Thymus (tissue), 14 donors: ENCODE measurements around the gene TTC24. TPM values are rescaled to one million over a fixed set of nuclear protein-coding genes. Genes with fewer than 3 reads are reported as not detected.

Experiments
- DNase-seq, 9 donors: peaks; one replicate each; pipeline ENCODE4 v3.0.0-alpha.2; 2013; ENCODE audit warnings: low spot score in 9 of 9, low read depth in 6 of 9, missing footprints in 1 of 9
- H3K27ac ChIP-seq, 2 donors: one replicate each; pipeline ENCODE4 v1.5.1; 2013; ENCODE audit warnings: control low read depth in 1 of 2, low read depth in 1 of 2, low read length in 1 of 2, mild to moderate bottlenecking in 1 of 2, moderate library complexity in 1 of 2
- H3K27me3 ChIP-seq, 2 donors: one replicate each; pipeline ENCODE4 v1.5.1; 2013; ENCODE audit warnings: low read length in 1 of 2; ENCODE audit not compliant: control insufficient read depth in 2 of 2, insufficient read depth in 1 of 2
- H3K36me3 ChIP-seq, 2 donors: one replicate each; pipeline ENCODE4 v1.5.1; 2013; ENCODE audit warnings: low read length in 1 of 2, mild to moderate bottlenecking in 1 of 2, moderate library complexity in 1 of 2; ENCODE audit not compliant: control insufficient read depth in 2 of 2, insufficient read depth in 2 of 2
- H3K4me1 ChIP-seq, 2 donors: one replicate each; pipeline ENCODE4 v1.5.1; 2013; ENCODE audit warnings: low read length in 2 of 2; ENCODE audit not compliant: control insufficient read depth in 2 of 2, insufficient read depth in 2 of 2
- H3K4me3 ChIP-seq, 2 donors: one replicate each; pipeline ENCODE4 v1.5.1; 2013; ENCODE audit warnings: low read length in 2 of 2, control low read depth in 1 of 2, mild to moderate bottlenecking in 1 of 2
- H3K9me3 ChIP-seq, 2 donors: one replicate each; pipeline ENCODE4 v1.5.1; 2013; ENCODE audit warnings: low read length in 1 of 2, mild to moderate bottlenecking in 1 of 2; ENCODE audit not compliant: control insufficient read depth in 2 of 2, insufficient read depth in 1 of 2
- WGBS: extraction: QIAGEN DNeasy Blood & Tissue Kit; methylation state at CpG from one replicate; pipeline ENCODE4 v1.1.7; 2013; 5-methylcytosine and 5-hydroxymethylcytosine counted together
- long read RNA-seq, 10 donors: transcript quantifications; one replicate each; lab custom pipeline, GENCODE V29; 2026
- polyA plus RNA-seq: library from polyadenylated mRNA; stranded (reverse); fragments of 200-250 nt; gene quantifications from one replicate; pipeline ENCODE4 v1.2.3, GENCODE V29; 2013
- total RNA-seq: library from RNA; stranded (reverse); fragments of 120-200 nt; gene quantifications from one replicate; pipeline ENCODE4 v1.2.4, GENCODE V29; 2013
- donor health status: healthy.

Gene TTC24
- 12.9 TPM for total RNA-seq
- 13.4 TPM for polyA plus RNA-seq
- long read RNA-seq, donor 1, partial matches to known transcripts, result 0 of 1 reads
- long read RNA-seq, donor 1, other reads (novel, unspliced or antisense), result 0 of 1 reads
- long read RNA-seq, donor 2, partial matches to known transcripts, result 0 of 4 reads
- long read RNA-seq, donor 2, other reads (novel, unspliced or antisense), result 0 of 4 reads
- long read RNA-seq, donor 3, transcript TTC24-204 (2 exons, 818 nt), result major isoform, 15 of 65 reads
- long read RNA-seq, donor 3, partial matches to known transcripts, result 49 of 65 reads
- long read RNA-seq, donor 3, other reads (novel, unspliced or antisense), result 0 of 65 reads
- long read RNA-seq, donor 4, partial matches to known transcripts, result 0 of 1 reads
- long read RNA-seq, donor 4, other reads (novel, unspliced or antisense), result 0 of 1 reads
- long read RNA-seq, donor 5, partial matches to known transcripts, result 0 of 4 reads
- long read RNA-seq, donor 5, other reads (novel, unspliced or antisense), result 0 of 4 reads
- long read RNA-seq, donor 6, partial matches to known transcripts, result 7 of 7 reads
- long read RNA-seq, donor 6, other reads (novel, unspliced or antisense), result 0 of 7 reads
- long read RNA-seq, donor 7, result 0 reads
- long read RNA-seq, donor 8, partial matches to known transcripts, result 0 of 1 reads
- long read RNA-seq, donor 8, other reads (novel, unspliced or antisense), result 0 of 1 reads
- long read RNA-seq, donor 9, partial matches to known transcripts, result 0 of 3 reads
- long read RNA-seq, donor 9, other reads (novel, unspliced or antisense), result 0 of 3 reads
- long read RNA-seq, donor 10, result 0 reads

DNA sequence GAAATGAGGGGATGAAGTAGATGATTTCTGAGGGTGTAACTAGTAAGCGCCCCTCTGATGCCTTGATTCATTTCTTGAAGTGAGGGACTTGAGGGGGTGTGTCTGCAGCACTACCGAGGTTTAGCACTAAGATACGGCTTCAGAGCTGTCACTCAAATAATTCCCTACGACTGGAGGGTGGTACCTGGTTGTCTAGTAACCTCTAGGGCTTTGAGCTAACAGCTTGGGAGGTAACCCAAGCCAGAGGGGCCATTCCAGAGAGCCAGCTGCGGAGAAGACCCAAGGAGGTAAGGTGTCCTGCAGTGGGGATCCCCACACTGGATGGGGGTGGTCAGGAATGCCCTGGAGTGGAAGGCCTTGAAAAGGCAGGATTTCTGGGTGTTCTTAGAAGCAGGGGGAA is at the start of gene TTC24:
TSS of gene TTC24 (plus strand) at position 252 of the 400 bp plus-strand sequence. CDS start 1,642 bp downstream, outside the sequence.
- Histone ChIP-seq H3K9me3 (no peaks in the 10 kb centered on the region), H3K4me3 (no peak within 1 kb of the TSS), H3K36me3 (peaks cover 0 to 4% of the 10 kb centered on the region in 2 donors), H3K27me3 (no peaks in the 10 kb centered on the region), H3K27ac (no peak within 1 kb of the TSS), H3K4me1 (peaks cover 11 to 46% of the 10 kb centered on the region in 2 donors)
- WGBS, result 90% methylated on average over 5 of the region's 5 CpGs
- DNase-seq, result no peak

GRCh38 chr1:156530006-156530405 is 49.5 kb upstream of the TTC24 start:
- DNase-seq, result no peak
- Histone ChIP-seq H3K27ac (no peak overlapping the region), H3K4me1 (peaks cover 4 to 31% of the 10 kb centered on the region in 2 donors), H3K27me3 (no peaks in the 10 kb centered on the region), H3K4me3 (no peak overlapping the region), H3K9me3 (no peaks in the 10 kb centered on the region), H3K36me3 (peaks cover 18% of the 10 kb centered on the region in 2 donors)
- 98% methylated on average over 18 of the region's 18 CpGs for WGBS

DNA sequence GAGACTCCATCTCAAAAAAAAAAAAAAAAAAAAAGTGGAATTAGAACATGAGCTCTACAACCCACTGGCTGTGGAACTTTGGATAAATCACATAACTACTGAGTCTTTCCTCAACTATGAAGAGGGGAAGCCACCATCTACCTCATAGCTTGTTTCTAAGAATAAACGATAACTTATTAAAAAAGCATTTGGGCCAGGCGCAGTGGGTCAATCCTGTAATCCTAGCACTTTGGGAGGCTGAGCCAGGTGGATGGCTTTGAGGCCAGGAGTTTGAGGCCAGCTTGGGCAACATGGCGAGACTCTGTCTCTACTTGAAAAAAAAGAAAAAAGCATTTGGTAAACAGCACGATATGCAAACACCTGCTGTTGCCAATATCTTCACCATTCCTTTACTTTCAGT is 47.1 kb upstream of the TTC24 start:
- no peak for DNase-seq
- no peak overlapping the region for H3K27ac ChIP-seq
- H3K36me3 ChIP-seq, result peaks cover 22 to 23% of the 10 kb centered on the region in 2 donors
- H3K4me3 ChIP-seq, result no peak overlapping the region
- H3K9me3 ChIP-seq, result no peaks in the 10 kb centered on the region
- H3K27me3 ChIP-seq, result no peaks in the 10 kb centered on the region
- WGBS, result 97% methylated on average over 4 of the region's 4 CpGs
- H3K4me1 ChIP-seq, result peaks cover 0 to 17% of the 10 kb centered on the region in 2 donors

DNA sequence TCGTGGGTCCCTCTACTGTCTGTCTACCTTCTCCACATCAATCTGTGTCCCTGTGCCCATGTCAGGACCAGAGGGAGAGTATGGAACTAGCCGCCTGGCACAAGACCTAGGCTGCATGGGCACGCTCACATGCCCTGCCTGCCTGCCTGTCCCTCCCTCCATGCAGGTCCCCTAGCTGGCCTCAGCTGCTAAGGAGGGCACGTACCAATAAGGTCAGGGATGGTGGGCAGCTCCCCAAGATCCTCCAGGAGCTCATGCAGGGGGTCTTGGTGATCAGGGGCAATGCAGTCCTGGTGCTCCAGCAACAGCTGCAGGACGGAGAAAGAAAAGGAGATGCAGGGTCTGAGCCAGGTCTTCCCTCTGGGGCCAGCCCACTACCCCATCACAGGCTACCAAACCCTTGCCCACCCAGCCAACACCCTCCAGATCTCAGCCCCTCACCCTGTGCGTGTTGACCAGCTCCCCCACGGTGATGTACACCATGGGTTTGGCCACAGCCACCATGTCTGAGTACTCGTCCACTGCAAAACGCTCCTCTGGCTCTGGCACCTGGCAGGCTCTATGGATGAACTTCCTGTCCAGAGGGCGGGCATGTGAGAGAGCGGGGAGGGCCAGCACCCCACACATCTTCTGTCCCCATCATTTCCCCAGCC is 45.8 kb upstream of the TTC24 start:
- Histone ChIP-seq H3K36me3 (peaks cover 22% of the 10 kb centered on the region in 2 donors), H3K27me3 (no peaks in the 10 kb centered on the region), H3K4me1 (peaks cover 0 to 4% of the 10 kb centered on the region in 2 donors), H3K27ac (no peak overlapping the region), H3K9me3 (no peaks in the 10 kb centered on the region), H3K4me3 (no peak overlapping the region)
- WGBS, result 92% methylated on average over 11 of the region's 11 CpGs
- DNase-seq, result no peak

DNA sequence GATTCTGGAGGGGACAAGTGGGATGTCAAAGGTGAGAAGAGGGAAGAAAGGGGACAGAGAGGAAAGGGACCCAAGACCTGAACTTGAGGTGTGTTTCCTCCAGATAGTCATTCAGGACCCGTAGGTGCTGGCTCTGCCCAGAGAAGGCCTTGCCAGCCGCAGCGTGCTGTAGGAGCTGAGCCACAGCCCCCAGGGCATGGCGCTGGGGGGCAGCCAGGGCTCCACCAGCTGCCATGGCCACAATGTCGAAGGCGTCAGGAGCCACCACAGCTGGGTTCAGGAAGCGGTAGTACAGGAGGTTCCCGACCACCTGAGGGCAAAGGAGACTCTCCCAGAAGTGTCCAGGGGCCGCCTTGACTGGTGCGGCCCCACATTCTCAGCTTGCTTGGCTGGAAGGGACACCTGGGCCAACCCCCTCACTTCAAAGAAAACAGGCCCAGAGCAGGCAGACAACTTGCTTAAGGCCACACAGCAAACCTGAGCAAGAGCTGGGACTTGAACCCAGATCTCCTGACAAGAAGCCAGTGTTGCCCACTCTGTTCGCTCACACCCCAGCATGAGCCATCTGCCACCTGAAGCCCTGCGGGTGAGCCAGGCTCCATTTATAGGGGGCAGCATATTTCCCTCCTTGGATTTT is 45.0 kb upstream of the TTC24 start:
- Histone ChIP-seq H3K27ac (no peak overlapping the region), H3K27me3 (no peaks in the 10 kb centered on the region), H3K4me1 (no peaks in the 10 kb centered on the region), H3K9me3 (no peaks in the 10 kb centered on the region), H3K36me3 (peaks cover 27 to 31% of the 10 kb centered on the region in 2 donors), H3K4me3 (no peak overlapping the region)
- DNase-seq, result no peak
- 93% methylated on average over 12 of the region's 12 CpGs for WGBS

- Histone ChIP-seq H3K36me3 (peaks cover 31 to 34% of the 10 kb centered on the region in 2 donors), H3K4me1 (no peaks in the 10 kb centered on the region), H3K9me3 (no peaks in the 10 kb centered on the region), H3K27me3 (no peaks in the 10 kb centered on the region), H3K27ac (no peak overlapping the region), H3K4me3 (no peak overlapping the region)
- no peak for DNase-seq
- 98% methylated on average over 9 of the region's 9 CpGs for WGBS
Measured at GRCh38 chr1:156537027-156537426, 42.5 kb upstream of the TTC24 start.

DNA sequence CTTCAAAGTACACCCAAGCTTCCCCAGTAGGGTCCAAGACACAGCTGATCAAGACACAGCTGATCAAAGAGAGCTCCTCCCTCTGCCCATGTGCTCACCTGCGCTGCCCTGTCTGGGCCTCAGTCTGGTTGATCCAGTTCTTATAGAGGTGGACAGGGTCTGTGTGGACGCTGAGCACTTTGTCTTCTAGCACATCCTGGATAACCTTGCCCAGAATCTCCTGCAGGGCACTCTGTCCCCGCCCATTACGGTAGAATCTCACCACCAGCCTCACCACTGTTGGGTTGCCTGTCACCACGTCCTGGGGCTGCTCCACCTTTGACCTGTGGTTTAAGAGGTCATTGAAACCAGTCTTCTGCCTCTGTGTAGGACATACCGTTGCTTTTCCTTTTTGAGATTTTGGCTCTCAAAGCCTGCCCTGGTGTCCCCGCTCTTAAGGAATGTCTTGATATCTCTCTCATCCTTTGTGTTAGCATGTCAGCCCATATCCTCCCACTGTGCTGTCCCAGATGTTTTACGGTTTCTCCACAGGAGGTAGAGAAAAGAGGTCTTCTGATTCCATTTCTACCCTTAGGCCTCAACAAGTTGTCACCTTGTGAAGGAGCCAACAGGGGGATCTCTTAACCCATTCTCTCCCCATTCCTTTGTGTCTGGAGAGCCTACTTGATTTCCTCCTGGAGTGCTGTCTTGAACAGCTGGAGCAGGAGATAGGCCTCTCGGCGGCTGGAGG is 40.6 kb upstream of the TTC24 start:
- peaks cover 25 to 30% of the 10 kb centered on the region in 2 donors for H3K36me3 ChIP-seq
- H3K4me3 ChIP-seq, result no peak overlapping the region
- H3K27ac ChIP-seq, result no peak overlapping the region
- no peaks in the 10 kb centered on the region for H3K27me3 ChIP-seq
- 98% methylated on average over 10 of the region's 10 CpGs for WGBS
- H3K9me3 ChIP-seq, result no peaks in the 10 kb centered on the region
- no peaks in the 10 kb centered on the region for H3K4me1 ChIP-seq
- no peak for DNase-seq

DNA sequence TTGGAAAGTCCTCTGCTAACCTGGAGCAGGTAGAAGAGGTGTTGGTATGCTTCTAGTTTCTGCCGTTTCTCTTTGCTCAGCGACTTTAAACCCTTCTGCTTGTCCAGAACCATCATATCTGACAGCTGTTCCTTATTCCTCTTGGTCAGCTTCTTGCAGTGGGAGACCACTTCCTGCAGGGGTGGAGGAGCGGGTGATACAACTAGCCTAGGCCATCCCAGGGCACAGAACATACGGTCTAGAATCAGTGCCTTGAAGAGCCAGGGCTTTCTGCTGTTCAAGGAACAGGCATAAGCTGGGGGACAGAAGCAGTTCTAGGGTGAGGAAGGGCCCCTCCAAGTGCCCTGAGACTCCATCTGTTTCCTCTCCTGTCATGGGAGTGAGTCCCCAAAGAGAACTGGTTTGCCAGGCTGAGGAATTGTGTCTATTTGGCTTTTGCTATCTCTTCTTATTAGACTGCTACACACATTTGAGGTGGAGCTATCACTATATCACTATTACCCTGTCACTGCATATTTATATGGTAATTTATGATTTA is 39.6 kb upstream of the TTC24 start:
- H3K9me3 ChIP-seq, result no peaks in the 10 kb centered on the region
- WGBS, result 80% methylated on average over 4 of the region's 4 CpGs
- H3K4me1 ChIP-seq, result no peaks in the 10 kb centered on the region
- H3K27me3 ChIP-seq, result no peaks in the 10 kb centered on the region
- H3K4me3 ChIP-seq, result no peak overlapping the region
- H3K27ac ChIP-seq, result no peak overlapping the region
- no peak for DNase-seq
- peaks cover 20 to 27% of the 10 kb centered on the region in 2 donors for H3K36me3 ChIP-seq
